Measurements from ENCODE around the gene MX2. TPM values are rescaled to one million over a fixed set of nuclear protein-coding genes. Genes with fewer than 3 reads are reported as not detected.
"Not testable (repeated sequence)": the region's sequence is repeated elsewhere in the genome, so short reads cannot be mapped to it uniquely, and the experiment has no call there.

Gene MX2
- 4.5 TPM for total RNA-seq

- DNase-seq, result peak; percentile 42
Observed at GRCh38 chr21:41361786-41362604, at the start of gene MX2. Gene MX2, plus strand, starts transcription at chr21:41362027. Its CDS starts 14,880 bp downstream, at chr21:41376907.

GRCh38 chr21:41313285-41314164 is 48.3 kb upstream of the MX2 start:
- DNase-seq, result not testable (repeated sequence)

GRCh38 chr21:41315726-41316125 is 46.1 kb upstream of the MX2 start:
- DNase-seq, result no peak

- DNase-seq, result no peak
Observed at GRCh38 chr21:41316200-41317062, 45.4 kb upstream of the MX2 start, which contains the start of gene FAM3B. Gene FAM3B, plus strand, starts transcription at chr21:41316801. Its CDS starts 79 bp downstream, at chr21:41316880.

GRCh38 chr21:41317063-41317392 is 44.8 kb upstream of the MX2 start:
- no peak for DNase-seq

GRCh38 chr21:41317458-41317857 is 44.4 kb upstream of the MX2 start:
- no peak for DNase-seq

- DNase-seq, result no peak
Observed at GRCh38 chr21:41318218-41318617, 43.6 kb upstream of the MX2 start.

GRCh38 chr21:41319273-41319672 is 42.6 kb upstream of the MX2 start:
- no peak for DNase-seq

- DNase-seq, result no peak
Observed at GRCh38 chr21:41321211-41321907, 40.5 kb upstream of the MX2 start.

GRCh38 chr21:41321908-41322495 is 39.8 kb upstream of the MX2 start:
- no peak for DNase-seq

GRCh38 chr21:41322496-41323382 is 39.1 kb upstream of the MX2 start:
- no peak for DNase-seq

- no peak for DNase-seq
Observed at GRCh38 chr21:41325138-41325912, 36.5 kb upstream of the MX2 start.

GRCh38 chr21:41326414-41327080 is 35.3 kb upstream of the MX2 start:
- DNase-seq, result no peak

GRCh38 chr21:41327753-41328152 is 34.1 kb upstream of the MX2 start:
- no peak for DNase-seq

GRCh38 chr21:41328660-41329607 is 32.9 kb upstream of the MX2 start:
- DNase-seq, result no peak

- no peak for DNase-seq
Observed at GRCh38 chr21:41333752-41334151, 28.1 kb upstream of the MX2 start.

GRCh38 chr21:41337515-41337914 is 24.3 kb upstream of the MX2 start:
- no peak for DNase-seq

GRCh38 chr21:41338455-41338854 is 23.4 kb upstream of the MX2 start:
- DNase-seq, result no peak
